KMS-11 (cell line): ENCODE measurements around the gene PTGDR2.

Source experiments
- H2AFZ ChIP-seq: fragments of 200-600 bp; sonication (generic); 2 replicates; pipeline ENCODE4 v1.6.1; 2016; ENCODE audit warnings: antibody characterized with exemption, mixed run types, low read depth
- H3K27ac ChIP-seq: fragments of 200-600 bp; sonication (generic); 2 replicates; pipeline ENCODE4 v1.6.1; 2016; ENCODE audit warnings: mild to moderate bottlenecking, mixed run types
- H3K27me3 ChIP-seq: fragments of 200-600 bp; sonication (generic); 2 replicates; pipeline ENCODE4 v1.6.1; 2017; ENCODE audit warnings: mild to moderate bottlenecking, low read depth, mixed run types, moderate library complexity; ENCODE audit not compliant: insufficient read depth
- H3K36me3 ChIP-seq: fragments of 200-600 bp; sonication (generic); 2 replicates; pipeline ENCODE4 v1.6.1; 2017; ENCODE audit warnings: mild to moderate bottlenecking, mixed run types; ENCODE audit not compliant: insufficient read depth
- H3K4me1 ChIP-seq: fragments of 200-600 bp; sonication (generic); 2 replicates; pipeline ENCODE4 v1.6.1; 2016; ENCODE audit warnings: mild to moderate bottlenecking, low read depth, mixed run types; ENCODE audit not compliant: poor library complexity, severe bottlenecking
- H3K4me2 ChIP-seq: fragments of 200-600 bp; sonication (generic); 2 replicates; pipeline ENCODE4 v1.7.0; 2016; ENCODE audit warnings: mild to moderate bottlenecking, mixed run types
- H3K4me3 ChIP-seq: fragments of 200-600 bp; sonication (generic); IDR thresholded peaks from 2 replicates; pipeline ENCODE4 v1.6.1; 2017; ENCODE audit warnings: low read depth, low read length, mixed read lengths; ENCODE audit not compliant: insufficient read depth
- H3K79me2 ChIP-seq: fragments of 200-600 bp; sonication (generic); 2 replicates; pipeline ENCODE4 v1.6.1; 2016; ENCODE audit warnings: low read depth, mixed run types; ENCODE audit not compliant: insufficient read depth
- H3K9ac ChIP-seq: fragments of 200-600 bp; sonication (generic); 2 replicates; pipeline ENCODE4 v1.6.1; 2016; ENCODE audit warnings: mild to moderate bottlenecking, mixed run types
- H4K20me1 ChIP-seq: fragments of 200-600 bp; sonication (generic); 2 replicates; pipeline ENCODE4 v1.6.1; 2016; ENCODE audit warnings: mild to moderate bottlenecking, mixed run types; ENCODE audit not compliant: insufficient read depth
- TF ChIP-seq, protein P1 (sequence below): fragments of 200-600 bp; sonication (generic); conservative IDR thresholded peaks from 2 replicates; pipeline ENCODE4 v1.6.1; 2017; ENCODE audit warnings: low read depth, mild to moderate bottlenecking, antibody characterized with exemption, low read length, moderate library complexity, mixed read lengths

Gene PTGDR2

DNA sequence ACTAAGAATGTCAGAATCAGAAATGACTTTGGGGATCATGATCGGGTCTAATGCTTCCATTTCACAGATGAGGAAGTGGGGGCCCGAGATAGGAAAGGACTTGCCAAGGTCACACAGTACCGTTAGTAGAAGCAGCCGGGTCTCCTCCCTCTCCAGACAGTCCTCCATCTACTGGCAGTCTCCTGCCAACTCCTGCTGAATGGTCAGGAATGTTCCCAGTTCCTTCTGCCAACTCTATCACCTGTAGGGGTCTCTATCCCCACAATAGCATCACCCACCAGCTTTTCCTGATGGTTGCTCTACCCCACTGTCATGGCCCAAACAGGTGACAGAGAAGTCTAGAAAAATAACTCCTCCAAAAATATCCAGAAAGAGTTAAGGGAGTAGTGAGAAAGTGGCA is 37.7 kb downstream of the PTGDR2 start:
- H3K4me3 ChIP-seq, result no peak overlapping the region
- no peaks in the 10 kb centered on the region for H3K79me2 ChIP-seq
- no peaks in the 10 kb centered on the region for H3K27me3 ChIP-seq
- no peaks in the 10 kb centered on the region for H4K20me1 ChIP-seq
- no peaks in the 10 kb centered on the region for H3K4me1 ChIP-seq
- H3K4me2 ChIP-seq, result no peak overlapping the region
- H3K36me3 ChIP-seq, result no peaks in the 10 kb centered on the region
- no peak overlapping the region for H3K27ac ChIP-seq
- TF ChIP-seq, protein P1, sequence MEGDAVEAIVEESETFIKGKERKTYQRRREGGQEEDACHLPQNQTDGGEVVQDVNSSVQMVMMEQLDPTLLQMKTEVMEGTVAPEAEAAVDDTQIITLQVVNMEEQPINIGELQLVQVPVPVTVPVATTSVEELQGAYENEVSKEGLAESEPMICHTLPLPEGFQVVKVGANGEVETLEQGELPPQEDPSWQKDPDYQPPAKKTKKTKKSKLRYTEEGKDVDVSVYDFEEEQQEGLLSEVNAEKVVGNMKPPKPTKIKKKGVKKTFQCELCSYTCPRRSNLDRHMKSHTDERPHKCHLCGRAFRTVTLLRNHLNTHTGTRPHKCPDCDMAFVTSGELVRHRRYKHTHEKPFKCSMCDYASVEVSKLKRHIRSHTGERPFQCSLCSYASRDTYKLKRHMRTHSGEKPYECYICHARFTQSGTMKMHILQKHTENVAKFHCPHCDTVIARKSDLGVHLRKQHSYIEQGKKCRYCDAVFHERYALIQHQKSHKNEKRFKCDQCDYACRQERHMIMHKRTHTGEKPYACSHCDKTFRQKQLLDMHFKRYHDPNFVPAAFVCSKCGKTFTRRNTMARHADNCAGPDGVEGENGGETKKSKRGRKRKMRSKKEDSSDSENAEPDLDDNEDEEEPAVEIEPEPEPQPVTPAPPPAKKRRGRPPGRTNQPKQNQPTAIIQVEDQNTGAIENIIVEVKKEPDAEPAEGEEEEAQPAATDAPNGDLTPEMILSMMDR, result no peak
- no peak overlapping the region for H2AFZ ChIP-seq
- H3K9ac ChIP-seq, result no peak overlapping the region

DNA sequence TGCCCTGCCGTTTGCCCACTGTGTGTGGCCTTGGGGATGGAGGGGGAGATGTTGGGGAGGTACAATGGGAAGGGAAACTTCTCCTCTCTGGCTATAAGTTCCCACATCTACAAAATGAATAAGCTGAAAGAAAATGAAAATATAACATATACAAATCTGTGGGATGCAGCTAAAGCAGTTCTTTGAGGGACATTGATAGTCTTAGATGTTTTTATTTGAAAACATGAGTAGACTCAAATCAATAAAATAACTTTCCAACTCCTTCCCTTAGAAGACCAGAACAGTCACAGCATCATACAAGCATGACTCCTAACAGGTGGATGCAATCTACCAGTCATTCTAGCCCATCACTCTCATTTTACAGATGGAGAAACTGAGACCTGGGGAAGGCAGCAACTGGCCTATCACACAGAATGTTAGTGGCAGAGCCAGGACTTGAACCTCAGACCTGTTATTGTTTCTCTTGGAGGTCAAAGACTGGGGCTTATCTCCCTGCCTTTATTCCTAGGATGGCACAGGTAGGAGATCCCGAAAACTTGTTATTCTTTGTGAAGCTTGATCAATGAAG is 39.1 kb downstream of the PTGDR2 start:
- H3K36me3 ChIP-seq, result no peaks in the 10 kb centered on the region
- H3K4me3 ChIP-seq, result no peak overlapping the region
- H3K27me3 ChIP-seq, result no peaks in the 10 kb centered on the region
- TF ChIP-seq, protein P1, result no peak
- H3K4me1 ChIP-seq, result no peaks in the 10 kb centered on the region
- no peak overlapping the region for H3K4me2 ChIP-seq
- no peak overlapping the region for H2AFZ ChIP-seq
- H3K79me2 ChIP-seq, result no peaks in the 10 kb centered on the region
- H3K9ac ChIP-seq, result no peak overlapping the region
- no peak overlapping the region for H3K27ac ChIP-seq
- no peaks in the 10 kb centered on the region for H4K20me1 ChIP-seq

DNA sequence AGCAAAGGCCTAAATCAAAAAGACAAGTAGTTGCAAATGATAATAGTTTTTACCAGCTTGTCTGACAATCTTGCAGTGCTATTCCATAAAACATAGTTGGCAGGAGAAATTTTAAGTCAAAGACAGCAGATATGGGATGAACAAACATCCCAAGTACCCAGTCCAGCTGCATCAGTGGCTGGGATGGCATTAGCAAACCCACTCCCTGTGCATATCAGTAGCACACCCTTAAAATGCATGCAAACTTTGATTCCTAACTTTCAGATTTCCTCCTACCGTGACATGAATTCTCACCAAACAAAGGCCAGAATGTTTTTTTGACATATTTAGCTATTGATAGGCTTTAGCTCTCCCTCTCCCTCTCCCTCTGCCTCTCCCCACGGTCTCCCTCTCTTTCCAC is 41.6 kb downstream of the PTGDR2 start:
- H3K36me3 ChIP-seq, result no peaks in the 10 kb centered on the region
- no peak overlapping the region for H3K4me2 ChIP-seq
- H3K79me2 ChIP-seq, result no peaks in the 10 kb centered on the region
- H3K4me3 ChIP-seq, result no peak overlapping the region
- no peaks in the 10 kb centered on the region for H4K20me1 ChIP-seq
- TF ChIP-seq, protein P1, result no peak
- H3K27ac ChIP-seq, result no peak overlapping the region
- no peaks in the 10 kb centered on the region for H3K4me1 ChIP-seq
- no peak overlapping the region for H3K9ac ChIP-seq
- H2AFZ ChIP-seq, result no peak overlapping the region
- no peaks in the 10 kb centered on the region for H3K27me3 ChIP-seq

DNA sequence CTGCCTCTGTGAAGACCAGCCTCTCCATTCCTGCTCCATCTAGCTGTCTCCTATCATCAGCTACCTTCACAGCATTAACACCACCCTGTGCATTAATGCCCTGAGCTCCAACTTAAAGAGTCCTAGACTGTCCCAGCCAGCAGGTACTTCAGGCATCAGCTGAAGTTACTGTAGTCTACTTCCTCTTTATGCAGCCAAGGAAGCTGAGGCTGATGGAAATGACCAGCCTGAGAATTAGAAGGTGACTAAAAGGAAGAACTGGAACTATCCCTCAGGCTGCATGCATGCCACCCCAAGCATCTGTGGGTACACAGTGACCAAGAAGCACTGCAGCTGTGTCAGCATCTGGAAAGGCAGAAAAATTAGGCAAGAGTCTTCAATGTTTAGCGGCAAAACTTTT is 42.4 kb downstream of the PTGDR2 start:
- H3K9ac ChIP-seq, result no peak overlapping the region

More for the DNA sequence above, 42.4 kb downstream of the PTGDR2 start:
- Histone ChIP-seq H2AFZ (no peak overlapping the region), H3K4me3 (no peak overlapping the region), H3K4me1 (no peaks in the 10 kb centered on the region), H4K20me1 (no peaks in the 10 kb centered on the region), H3K79me2 (no peaks in the 10 kb centered on the region), H3K27me3 (no peaks in the 10 kb centered on the region), H3K36me3 (no peaks in the 10 kb centered on the region), H3K27ac (no peak overlapping the region), H3K4me2 (no peak overlapping the region)
- TF ChIP-seq, protein P1, result no peak
